HEK293 (cell line): Measurements from ENCODE around the gene ERMARD.

Experiments
- CTCF ChIP-seq: fragments of 450-650 bp; formaldehyde crosslinking; IDR thresholded peaks from 2 replicates; pipeline ENCODE4 v1.5.1; 2016; ENCODE audit warnings: missing biosample characterization, missing genetic modification characterization
- ZNF174 ChIP-seq: fragments of 450-650 bp; formaldehyde crosslinking; IDR thresholded peaks from 2 replicates; pipeline ENCODE4 v1.5.0; 2017; ENCODE audit warnings: missing biosample characterization, mild to moderate bottlenecking, missing genetic modification characterization

- TF ChIP-seq CTCF (tag by site-specific recombination): no peak
- TF ChIP-seq ZNF174: no peak
These were observed 57.2 kb downstream of the ERMARD start for GRCh38 chr6:169808608-169808967.
